ENCODE data around the gene ATF7IP2.
"Not testable (repeated sequence)": the region's sequence is repeated elsewhere in the genome, so short reads cannot be mapped to it uniquely, and the experiment has no call there.

ATF7IP2 gene

GRCh38 chr16:10376229-10376628 is 9.6 kb upstream of the ATF7IP2 start:
- no peak for DNase-seq

DNA sequence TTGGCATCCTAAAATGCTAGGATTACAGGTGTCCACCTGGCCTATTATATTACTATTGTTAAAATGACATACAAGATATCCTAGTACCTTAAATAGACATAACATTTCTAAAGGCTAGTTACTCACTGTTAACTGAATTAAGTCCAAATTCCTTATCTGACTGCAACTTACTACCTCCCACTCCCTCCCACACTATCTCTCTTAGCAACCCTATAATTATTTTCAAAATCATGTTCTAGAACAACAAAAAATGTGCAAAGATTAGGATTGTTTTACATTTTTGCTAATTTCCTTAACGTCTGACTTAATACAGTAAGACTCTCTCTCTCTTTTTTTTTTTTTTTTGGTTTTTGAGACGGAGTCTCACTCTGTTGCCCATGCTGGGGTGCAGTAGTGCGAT is 2.2 kb upstream of the ATF7IP2 start:
- no peak for DNase-seq

- DNase-seq = no peak
These were observed 748 bp downstream of the ATF7IP2 start for GRCh38 chr16:10386517-10387100.

DNA sequence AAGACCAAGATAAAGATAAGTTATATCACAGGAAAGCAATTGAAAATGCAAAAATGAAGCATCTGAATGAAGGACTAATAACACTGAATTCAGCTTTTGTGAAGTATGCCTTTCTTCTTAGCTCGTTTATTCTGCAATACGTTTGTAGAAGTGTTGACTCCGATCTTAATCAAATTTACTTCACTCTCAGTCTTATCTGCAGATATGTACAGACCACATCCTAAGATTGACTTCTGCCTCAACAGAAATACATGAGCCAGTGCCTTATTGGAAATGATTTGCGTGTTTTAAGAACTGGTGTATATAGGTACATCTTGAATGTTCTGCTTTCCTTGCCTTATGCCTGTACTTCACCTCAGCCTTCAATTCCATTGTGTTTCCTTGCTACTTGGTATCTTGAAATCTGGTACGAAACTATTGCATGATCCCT is 1.3 kb downstream of the ATF7IP2 start:
- no peak for DNase-seq

DNA sequence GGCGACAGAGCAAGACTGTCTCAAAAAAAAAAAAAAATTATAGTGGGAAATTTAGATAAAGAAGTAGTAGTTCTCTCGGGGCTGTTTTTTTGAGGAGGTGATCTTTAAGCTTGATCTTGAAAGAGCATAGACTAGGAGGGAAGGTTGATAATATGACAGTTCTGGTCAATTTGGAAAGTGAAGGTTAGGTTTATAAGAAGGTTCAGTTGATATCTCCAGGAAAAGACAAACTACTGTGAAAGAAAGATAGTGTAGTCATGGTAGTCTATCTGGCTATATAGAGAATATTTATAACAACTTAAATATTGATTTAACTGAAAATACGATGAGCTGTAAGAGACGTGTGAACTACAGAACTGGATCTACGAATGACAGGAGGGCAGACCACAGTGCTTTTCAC is 3.1 kb downstream of the ATF7IP2 start:
- no peak for DNase-seq

- no peak for DNase-seq
These were observed 4.5 kb downstream of the ATF7IP2 start for GRCh38 chr16:10390330-10390729.

DNA sequence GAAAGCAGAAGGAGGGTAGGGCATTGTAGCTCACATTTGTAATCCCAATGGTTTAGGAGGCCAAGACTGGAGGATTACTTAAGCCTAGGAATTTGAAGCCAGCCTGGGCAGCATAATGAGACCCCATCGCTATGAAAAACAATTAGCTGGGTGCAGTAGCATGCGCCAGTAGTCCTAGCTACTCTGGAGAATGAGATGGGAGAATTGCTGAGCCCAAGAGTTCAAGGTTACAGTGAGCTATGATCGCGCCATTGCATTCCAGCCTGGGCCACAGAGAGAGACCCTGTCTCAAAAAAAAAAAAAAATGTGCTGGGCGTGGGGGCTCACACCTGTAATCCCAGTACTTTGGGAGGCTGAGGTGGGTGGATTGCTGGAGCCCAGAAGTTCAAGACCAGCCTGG is 5.0 kb downstream of the ATF7IP2 start:
- DNase-seq = no peak

- DNase-seq = no peak
These were observed 5.5 kb downstream of the ATF7IP2 start for GRCh38 chr16:10391339-10391738.

DNA sequence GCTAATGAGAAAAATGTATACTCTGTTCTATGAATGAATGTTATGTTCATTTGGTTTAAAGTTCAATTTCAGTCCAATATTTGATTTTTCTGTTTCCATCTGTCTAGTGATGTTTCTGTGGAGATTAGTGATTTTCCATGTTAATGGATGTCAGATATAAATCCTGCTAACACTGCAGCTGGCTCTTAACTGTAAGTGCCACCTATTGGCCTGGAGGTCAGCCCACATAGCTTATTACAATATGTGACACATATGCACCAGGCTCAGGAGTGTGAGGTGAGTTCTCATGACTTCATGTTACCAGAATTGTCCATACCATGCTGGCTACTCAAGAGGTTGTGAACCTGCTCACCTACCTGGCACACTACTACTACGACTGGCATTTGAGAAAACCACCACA is 17.1 kb downstream of the ATF7IP2 start:
- no peak for DNase-seq

DNA sequence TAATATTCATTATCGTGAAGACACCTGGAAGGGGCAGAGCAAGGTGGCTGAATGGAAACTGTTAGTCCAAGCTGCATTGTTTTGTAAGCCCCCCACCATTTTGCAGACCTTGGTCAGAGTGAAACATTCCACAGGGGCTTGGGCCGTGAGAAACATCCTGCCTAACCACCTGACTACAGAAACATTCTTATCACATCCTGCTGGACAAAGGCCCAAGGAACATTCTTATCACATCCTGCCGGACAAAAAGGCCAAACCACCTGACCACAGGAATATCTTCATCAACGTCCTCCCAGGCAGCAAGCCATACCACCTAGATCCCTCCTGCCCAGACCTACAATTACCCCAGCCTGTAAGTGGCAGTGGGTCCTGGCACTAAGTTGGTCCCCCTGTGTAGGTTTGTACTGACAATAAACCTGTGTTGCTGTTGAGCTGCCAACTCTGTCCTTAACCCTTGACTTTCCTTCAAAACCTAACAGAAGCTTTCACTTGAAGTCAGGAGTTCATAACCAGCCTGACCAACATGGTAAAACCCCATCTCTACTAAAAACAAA is 19.6 kb downstream of the ATF7IP2 start:
- no peak for DNase-seq

DNA sequence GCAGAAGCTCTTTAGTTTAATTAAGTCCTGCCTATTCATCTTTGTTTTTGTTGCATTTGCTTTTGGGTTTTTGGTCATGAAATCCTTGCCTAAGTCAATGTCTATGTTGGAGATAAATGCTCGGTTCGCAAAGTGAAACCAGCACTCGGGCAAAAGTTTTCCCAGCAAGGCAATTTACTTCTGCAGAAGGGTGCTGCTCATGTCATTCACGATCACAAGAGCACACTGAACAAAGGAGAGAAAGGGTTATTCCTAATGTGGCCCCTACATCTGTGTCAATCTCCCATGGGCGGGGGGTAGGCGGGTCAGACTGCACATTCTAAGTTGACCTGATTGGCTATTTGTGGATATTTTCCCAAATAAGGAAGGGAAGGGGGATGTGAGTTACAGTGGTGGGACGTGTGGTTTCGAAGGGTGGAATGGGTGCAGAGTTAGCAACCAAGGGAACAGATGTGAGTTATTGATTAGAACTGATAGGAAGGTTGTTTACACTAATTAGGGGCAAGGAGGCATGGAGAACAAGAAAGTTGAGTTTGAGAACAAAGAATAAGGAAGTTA is 23.0 kb downstream of the ATF7IP2 start:
- no peak for DNase-seq

DNA sequence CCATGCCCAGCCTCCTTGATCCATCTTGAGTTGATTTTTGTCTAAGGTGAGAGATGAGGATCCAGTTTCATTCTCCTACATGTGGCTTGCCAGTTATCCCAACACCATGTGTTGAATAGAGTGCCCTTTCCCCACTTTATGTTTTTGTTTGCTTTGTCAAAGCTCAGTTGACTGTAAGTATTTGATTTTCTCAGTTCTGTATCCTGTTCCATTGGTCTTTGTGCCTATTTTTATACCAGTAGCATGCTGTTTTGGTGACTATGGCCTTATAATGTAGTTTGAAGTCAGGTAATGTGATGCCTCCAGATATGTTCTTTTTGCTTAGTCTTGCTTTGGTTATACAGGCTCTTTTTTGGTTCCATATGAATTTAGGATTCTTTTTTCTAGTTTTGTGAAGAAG is 23.9 kb downstream of the ATF7IP2 start:
- DNase-seq = not testable (repeated sequence)

GRCh38 chr16:10410469-10410868 is 24.6 kb downstream of the ATF7IP2 start:
- no peak for DNase-seq

- DNase-seq = no peak
These were observed 27.2 kb downstream of the ATF7IP2 start for GRCh38 chr16:10412935-10413601.

DNA sequence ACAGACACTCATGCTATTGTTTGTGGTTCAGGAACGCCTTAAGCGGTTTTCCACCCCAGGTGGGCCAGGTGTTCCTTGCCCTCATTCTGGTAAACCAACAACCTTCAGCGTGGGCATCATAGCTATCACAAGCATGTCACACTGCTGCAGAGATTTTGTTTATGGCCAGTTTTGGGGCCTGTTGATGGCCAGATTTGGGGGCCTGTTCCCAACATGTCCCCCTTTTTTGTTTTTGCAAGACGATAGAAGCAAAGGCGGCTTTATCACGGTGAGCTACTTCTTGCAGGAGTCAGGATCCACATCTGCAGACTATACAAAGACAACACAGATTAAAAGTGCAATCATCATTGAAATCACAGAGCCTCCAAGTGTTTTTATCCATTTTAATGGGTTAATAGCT is 32.3 kb downstream of the ATF7IP2 start:
- DNase-seq = not testable (repeated sequence)

GRCh38 chr16:10419701-10420100 is 33.8 kb downstream of the ATF7IP2 start:
- DNase-seq = no peak

DNA sequence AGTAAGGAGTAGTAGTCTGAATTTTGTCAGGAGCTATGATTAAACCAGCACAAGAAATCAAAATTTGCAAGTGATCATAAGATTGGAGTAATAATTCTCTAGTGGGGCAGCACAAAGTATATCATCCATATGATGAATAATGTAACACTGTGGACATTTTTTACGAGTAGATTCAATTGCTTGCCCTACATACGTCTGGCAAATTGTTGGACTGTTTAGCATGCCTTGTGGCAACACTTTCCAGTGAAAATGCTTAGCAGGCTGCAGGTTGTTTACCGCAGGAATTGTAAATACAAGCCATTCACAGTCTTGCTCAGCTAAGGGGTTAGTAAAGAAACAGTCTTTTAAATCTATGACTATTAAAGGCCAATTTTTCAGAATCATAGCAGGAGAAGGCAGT is 35.7 kb downstream of the ATF7IP2 start:
- DNase-seq = no peak

DNA sequence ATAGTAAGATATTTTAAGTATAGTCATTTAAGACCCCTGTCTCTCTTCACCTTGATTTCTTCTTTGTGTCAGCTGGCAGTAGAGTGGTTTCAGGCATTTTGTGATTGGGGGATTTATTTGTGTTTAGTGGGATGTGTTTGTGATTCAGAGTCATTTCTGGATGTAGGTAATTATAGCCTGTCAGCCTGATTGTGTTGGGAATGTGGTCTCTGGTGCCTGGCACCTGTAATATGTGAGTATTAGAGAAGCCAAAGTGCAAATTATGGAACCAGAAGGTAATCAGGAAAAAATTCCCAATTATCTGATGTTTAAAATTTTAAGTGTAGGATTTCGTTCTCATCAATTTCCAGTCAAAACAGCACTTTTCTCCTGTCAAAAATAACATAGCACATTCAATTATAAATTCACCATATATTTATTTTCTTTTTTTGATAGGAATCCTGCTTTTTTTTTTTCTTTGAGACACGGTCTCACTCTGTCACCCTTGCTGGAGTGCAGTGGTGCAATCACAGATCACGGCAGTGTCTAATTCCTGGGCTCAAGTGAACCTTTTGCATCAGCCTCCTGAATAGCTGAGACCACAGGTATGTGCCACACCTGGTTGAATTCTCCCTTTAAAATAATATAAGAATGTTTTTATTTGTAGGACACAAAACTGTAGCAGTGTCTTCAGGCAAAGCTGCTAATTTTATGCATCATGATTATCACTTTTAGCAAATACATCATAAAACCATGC is 42.7 kb downstream of the ATF7IP2 start:
- no peak for DNase-seq

DNA sequence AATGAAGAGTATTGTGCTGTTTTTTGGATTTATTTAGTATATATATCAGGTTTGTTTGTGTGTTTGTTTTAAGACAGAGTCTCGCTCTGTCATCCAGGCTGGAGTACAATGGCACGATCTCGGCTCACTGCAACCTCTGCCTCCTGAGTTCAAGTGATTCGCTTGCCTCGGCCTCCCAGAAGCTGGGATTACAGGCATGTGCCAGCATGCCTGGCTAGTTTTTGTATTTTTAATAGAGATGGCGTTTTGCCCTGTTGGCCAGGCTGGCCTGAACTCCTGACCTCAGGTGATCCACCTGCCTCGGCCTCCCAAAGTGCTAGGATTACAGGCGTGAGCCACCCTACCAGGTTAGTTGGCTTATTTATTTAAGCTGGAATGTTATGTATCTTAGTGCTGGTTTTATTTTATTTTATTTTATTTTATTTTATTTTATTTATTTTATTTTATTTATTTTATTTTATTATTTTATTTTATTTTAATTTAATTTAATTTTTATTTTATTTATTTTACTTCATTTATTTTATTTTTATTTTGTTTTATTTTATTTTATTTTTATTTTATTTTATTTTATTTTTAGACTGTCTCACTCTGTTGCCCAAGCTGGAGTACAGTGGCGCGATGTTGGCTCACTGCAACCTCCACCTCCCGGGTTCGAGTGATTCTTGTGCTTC is 43.6 kb downstream of the ATF7IP2 start:
- not testable (repeated sequence) for DNase-seq

GRCh38 chr16:10441726-10442125 is 55.9 kb downstream of the ATF7IP2 start:
- DNase-seq = no peak

DNA sequence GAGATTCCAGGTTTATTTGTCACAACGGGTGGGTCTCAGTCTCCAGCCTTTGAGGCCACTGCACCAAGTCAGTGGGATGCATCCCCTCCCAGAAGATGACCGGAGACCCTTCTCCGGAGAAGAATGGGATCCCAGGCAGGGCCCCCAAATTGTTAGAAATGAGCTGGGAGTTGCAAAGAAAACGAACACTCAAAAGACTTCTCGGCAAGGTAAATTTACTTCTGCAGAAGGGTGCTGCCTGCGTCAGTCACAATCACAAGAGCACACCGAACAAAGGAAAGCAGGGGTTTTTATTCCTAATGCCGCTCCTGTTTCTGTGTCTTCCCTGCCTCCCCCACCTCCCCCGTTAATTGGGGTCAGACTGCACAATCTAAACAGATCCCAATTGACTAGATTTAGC is 61.4 kb downstream of the ATF7IP2 start:
- no peak for DNase-seq

DNA sequence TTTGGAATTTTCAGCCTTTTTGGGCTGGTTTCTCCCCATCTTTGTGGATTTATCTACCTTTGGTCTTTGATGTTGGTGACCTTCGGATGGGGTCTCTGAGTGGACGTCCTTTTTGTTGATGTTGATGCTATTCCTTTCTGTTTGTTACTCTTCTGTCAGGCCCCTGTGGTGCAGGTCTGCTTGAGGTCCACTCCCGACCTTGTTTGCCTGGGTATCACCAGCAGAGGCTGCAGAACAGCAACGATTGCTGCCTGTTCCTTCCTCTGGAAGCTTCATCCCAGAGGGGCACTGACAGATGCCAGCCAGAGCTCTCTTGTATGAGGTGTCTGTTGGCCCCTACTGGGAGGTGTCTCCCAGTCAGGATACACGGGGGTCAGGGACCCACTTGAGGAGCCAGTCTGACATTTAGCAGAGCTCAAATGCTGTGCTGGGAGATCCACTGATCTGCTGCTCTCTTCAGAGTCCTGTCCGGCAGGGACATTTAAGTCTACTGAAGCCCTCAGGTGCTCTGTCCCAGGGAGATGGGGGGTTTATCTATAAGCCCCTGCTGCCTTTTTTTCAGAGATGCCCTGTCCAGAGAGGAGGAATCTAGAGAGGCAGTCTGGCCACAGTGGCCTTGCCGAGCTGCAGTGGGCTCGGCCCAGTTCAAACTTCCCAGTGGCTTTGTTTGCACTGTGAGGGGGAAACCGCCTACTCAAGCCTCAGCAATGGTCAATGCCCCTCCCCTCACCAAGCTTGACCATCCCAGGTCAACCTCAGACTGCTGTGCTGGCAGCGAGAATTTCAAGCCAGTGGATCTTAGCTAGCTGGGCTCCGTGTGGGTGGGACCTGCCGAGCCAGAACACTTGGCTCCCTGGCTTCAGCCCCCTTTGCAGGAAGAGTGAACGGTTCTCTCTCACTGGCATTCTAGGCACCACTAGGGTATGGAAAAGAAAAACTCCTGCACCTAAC is 66.6 kb downstream of the ATF7IP2 start:
- not testable (repeated sequence) for DNase-seq
